Hair follicular keratinocyte (primary cell): ENCODE data around the gene SOCS3. TPM values are rescaled to one million over a fixed set of nuclear protein-coding genes. Genes with fewer than 3 reads are reported as not detected.

Source experiments
- total RNA-seq: library from RNA; depleted of rRNA; stranded (reverse); fragments of >200 nt; gene quantifications from 2 replicates; pipeline ENCODE4 v1.2.3, GENCODE V29; 2015

SOCS3 gene
- 16.9 and 18.4 TPM in 2 replicates for total RNA-seq

GRCh38 chr17:78359997-78360370, at the start of gene SOCS3:
Gene SOCS3, minus strand, starts transcription at chr17:78360077. Its CDS starts 982 bp downstream, at chr17:78359095.

DNA sequence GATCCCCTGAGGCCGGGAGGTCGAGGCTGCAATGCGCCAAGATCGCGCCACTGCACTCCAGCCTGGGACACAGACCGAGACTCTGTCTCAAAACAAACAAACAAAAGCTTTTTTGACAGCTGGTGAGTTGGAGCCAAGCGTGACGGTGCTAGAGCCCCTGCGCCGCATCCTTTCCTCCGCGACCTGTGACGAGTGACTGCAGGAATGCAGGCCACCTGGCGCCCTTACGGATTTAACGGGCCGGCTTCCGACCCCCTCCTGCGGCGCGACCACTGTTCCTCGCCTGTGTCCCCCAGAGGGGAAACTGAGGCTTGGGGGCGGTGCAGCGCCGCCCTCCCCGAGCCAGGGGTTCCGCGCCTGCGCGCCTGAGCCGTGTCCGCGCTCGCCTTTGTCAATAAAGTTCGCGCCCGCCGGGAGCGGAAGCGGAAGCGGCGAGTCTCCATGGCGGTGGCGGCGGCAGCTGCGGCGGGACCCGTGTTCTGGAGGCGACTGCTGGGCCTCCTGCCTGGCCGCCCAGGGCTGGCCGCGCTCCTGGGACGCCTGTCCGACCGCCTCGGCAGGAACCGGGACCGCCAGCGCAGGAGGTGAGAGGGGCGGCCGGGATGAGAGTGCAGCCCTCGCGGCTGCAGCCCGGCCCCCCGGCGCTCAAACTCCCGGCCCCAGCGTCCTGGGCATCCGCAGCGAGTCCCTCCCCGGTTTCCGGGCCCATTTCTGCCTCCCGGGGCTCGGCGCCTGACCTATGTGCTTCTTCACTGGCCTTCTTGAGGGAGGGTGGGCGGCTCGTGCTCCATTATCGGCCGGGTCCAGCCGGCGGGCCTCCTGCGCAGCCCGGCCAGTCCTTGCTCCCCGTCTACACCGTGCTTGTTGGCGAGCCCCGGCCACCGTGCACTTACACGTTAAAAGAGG, 18.6 kb upstream of the SOCS3 start, which contains the start of gene PGS1:
TSS of gene PGS1 (plus strand) at position 425 of the 906 bp plus-strand sequence. CDS start at position 442, 17 bp downstream.

Other genes starting within 250 kb of the SOCS3 start
- gene TMC6, start 231.3 kb downstream of the SOCS3 start, total RNA-seq, result 34.8 and 82.6 TPM in 2 replicates
- gene TMC8, start 229.3 kb downstream of the SOCS3 start, total RNA-seq, result 0.08 TPM in 1 of 2 replicates, not detected in the other
- not detected in 2 replicates for gene C17orf99, start 213.7 kb downstream of the SOCS3 start, total RNA-seq
- 35.1 and 52.7 TPM in 2 replicates for gene SYNGR2, start 191.5 kb downstream of the SOCS3 start, total RNA-seq
- gene TK1, start 173.0 kb downstream of the SOCS3 start, total RNA-seq, result 56.5 and 150 TPM in 2 replicates
- 18.4 and 43.5 TPM in 2 replicates for gene AFMID, start 172.7 kb downstream of the SOCS3 start, total RNA-seq
- gene BIRC5, start 145.8 kb downstream of the SOCS3 start, total RNA-seq, result 25.3 and 69.2 TPM in 2 replicates
- gene TMEM235, start 128.4 kb downstream of the SOCS3 start, total RNA-seq, result not detected in 2 replicates
- 21.0 and 23.8 TPM in 2 replicates for gene PGS1, start 18.6 kb upstream of the SOCS3 start, total RNA-seq
- 0.39 and 1.1 TPM in 2 replicates for gene DNAH17, start 217.3 kb upstream of the SOCS3 start, total RNA-seq